Measurements from ENCODE around the gene FRMD4A. TPM values are rescaled to one million over a fixed set of nuclear protein-coding genes. Genes with fewer than 3 reads are reported as not detected.

FRMD4A gene
- total and polyA plus RNA-seq, 2 of the 4 experiments (the other 2 are of a cell fraction): 30.3 to 68.8 TPM

GRCh38 chr10:13871776-13872175, 458.9 kb downstream of the FRMD4A start:
- Histone ChIP-seq H3K36me3 (ENCODE audit: control insufficient read depth, insufficient read depth, low read length) (no peaks in the 10 kb centered on the region), H3K56ac (ENCODE audit: extremely low read depth, insufficient read depth, low read length) (no peak overlapping the region), H3K18ac (ENCODE audit: low read depth, low read length) (no peak overlapping the region), H2BK5ac (ENCODE audit: low read depth, low read length, poor library complexity, severe bottlenecking) (no peak overlapping the region), H2AK9ac (replicated peaks; ENCODE audit: low read depth, low read length, poor library complexity) (no peak overlapping the region), H2BK120ac (ENCODE audit: low read depth, low read length) (0 out of 2 replicates have a peak overlapping the region, but pooled peaks have one; percentile 8), H2BK20ac (ENCODE audit: low read depth, low read length) (no peak overlapping the region), H3K4me2 (ENCODE audit: low read depth, low read length) (no peak overlapping the region), H3K4me3 (ENCODE audit: insufficient read depth, low read depth, low read length) (no peak overlapping the region), H3K27me3 (ENCODE audit: control insufficient read depth, insufficient read depth, low read length) (no peaks in the 10 kb centered on the region), H4K8ac (ENCODE audit: low read depth in 2 of 2, low read length in 2 of 2) (no peak overlapping the region; a peak in 1 of 4 replicates), H2BK15ac (ENCODE audit: low read depth, low read length) (no peak overlapping the region; the same call in 2 of the 3 replicates), H3K79me1 (ENCODE audit: low read depth in 1 of 2, low read length in 2 of 2) (peaks cover 36 to 75% of the 10 kb centered on the region in 2 experiments), H2AK5ac (ENCODE audit: low read depth, low read length) (no peak overlapping the region), H3K23ac (ENCODE audit: low read depth, low read length) (no peak overlapping the region), H3K9me1 (ENCODE audit: insufficient read depth, low read length) (peaks cover 10% of the 10 kb centered on the region), H3K4ac (ENCODE audit: low read depth, low read length) (0 out of 2 replicates have a peak overlapping the region, but pooled peaks have one; percentile 1), H4K20me1 (ENCODE audit: insufficient read depth, low read length) (no peaks in the 10 kb centered on the region), H3K14ac (replicated peaks; ENCODE audit: low read depth, low read length) (no peak overlapping the region), H4K5ac (ENCODE audit: low read depth, low read length) (no peak overlapping the region), H3K4me1 (ENCODE audit: control insufficient read depth, insufficient read depth, low read length) (peaks cover 3% of the 10 kb centered on the region; the same call in 1 of the 2 replicates), H3K9me3 (ENCODE audit: control insufficient read depth, insufficient read depth, low read length) (no peaks in the 10 kb centered on the region), H2AFZ (replicated peaks; ENCODE audit: low read length, poor library complexity) (no peak overlapping the region), H3K9ac (ENCODE audit: low read depth, low read length) (no peak overlapping the region), H4K91ac (ENCODE audit: insufficient read depth, low read depth, low read length) (peak overlapping the region; percentile 22; the same call in 1 of the 2 replicates), H3K27ac (ENCODE audit: insufficient read depth, low read length) (no peak overlapping the region)
- dilution Hi-C loops (cut with HindIII; ENCODE audit: low sequenced_read_pairs, unreplicated experiment) (no loop called here), in situ Hi-C loops (cut with MboI; ENCODE audit: low sequenced_read_pairs) (no loop called here), intact Hi-C loops (cut with micrococcal nuclease) (no loop called here)
- DNase-seq (no peak), ATAC-seq (ENCODE audit: low read depth) (no peak)
- POLR2A ChIA-PET (ENCODE audit: unreplicated experiment): no interaction called here
- WGBS, 2 experiments (ENCODE audit: extremely low coverage in 2 of 2, insufficient read length in 1 of 2): 100% methylated on average over 2 of the region's 11 CpGs; no CpG with 5 or more reads in 1 of the 2 experiments
- TF ChIP-seq POLR2A (IDR thresholded peaks at IDR 0.05; ENCODE audit: low read depth, low read length): no peak
- TF ChIP-seq CTCF (conservative IDR thresholded peaks at IDR 0.05; ENCODE audit: low read depth, low read length): no peak
- no peak for TF ChIP-seq MXI1 (IDR thresholded peaks at IDR 0.05; ENCODE audit: borderline replicate concordance, low read depth, low read length)
- no peak for TF ChIP-seq RAD21 (IDR thresholded peaks at IDR 0.05; ENCODE audit: low read length)
- TF ChIP-seq RFX5 (IDR thresholded peaks at IDR 0.05; ENCODE audit: low read depth, low read length): no peak
- TF ChIP-seq NFE2L2 (IDR thresholded peaks at IDR 0.05; ENCODE audit: low read depth, low read length): no peak
- no peak for TF ChIP-seq RCOR1 (IDR thresholded peaks at IDR 0.05; ENCODE audit: insufficient replicate concordance, low read length)
- TF ChIP-seq BHLHE40 (IDR thresholded peaks at IDR 0.05; ENCODE audit: low read depth, low read length): no peak
- no peak for TF ChIP-seq SMC3 (IDR thresholded peaks at IDR 0.05; ENCODE audit: low read depth, low read length)
- TF ChIP-seq USF2 (IDR thresholded peaks at IDR 0.05; ENCODE audit: low read depth, low read length): no peak
- TF ChIP-seq, protein P1, sequence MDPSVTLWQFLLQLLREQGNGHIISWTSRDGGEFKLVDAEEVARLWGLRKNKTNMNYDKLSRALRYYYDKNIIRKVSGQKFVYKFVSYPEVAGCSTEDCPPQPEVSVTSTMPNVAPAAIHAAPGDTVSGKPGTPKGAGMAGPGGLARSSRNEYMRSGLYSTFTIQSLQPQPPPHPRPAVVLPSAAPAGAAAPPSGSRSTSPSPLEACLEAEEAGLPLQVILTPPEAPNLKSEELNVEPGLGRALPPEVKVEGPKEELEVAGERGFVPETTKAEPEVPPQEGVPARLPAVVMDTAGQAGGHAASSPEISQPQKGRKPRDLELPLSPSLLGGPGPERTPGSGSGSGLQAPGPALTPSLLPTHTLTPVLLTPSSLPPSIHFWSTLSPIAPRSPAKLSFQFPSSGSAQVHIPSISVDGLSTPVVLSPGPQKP (IDR thresholded peaks at IDR 0.05; ENCODE audit: borderline replicate concordance, low read depth, low read length): no peak
- TF ChIP-seq CEBPB (IDR thresholded peaks at IDR 0.05; ENCODE audit: low read depth, low read length): no peak
- TF ChIP-seq MAZ (IDR thresholded peaks at IDR 0.05; ENCODE audit: borderline replicate concordance, low read depth, low read length): no peak
- no peak for TF ChIP-seq MAFK (IDR thresholded peaks at IDR 0.05; ENCODE audit: low read depth, low read length)
- TF ChIP-seq FOS (IDR thresholded peaks at IDR 0.05; ENCODE audit: low read depth, low read length): no peak
- no peak for TF ChIP-seq CHD1 (IDR thresholded peaks at IDR 0.05; ENCODE audit: low read depth, low read length)
- CTCF ChIA-PET: no interaction called here
- no TSS peak for BruUV-seq (replicated peaks)

Measured in IMR-90 (cell line).